Kidney epithelial cell (primary cell): Measurements from ENCODE around the gene PEPD. TPM values are rescaled to one million over a fixed set of nuclear protein-coding genes. Genes with fewer than 3 reads are reported as not detected.

ENCODE experiments used
- DNase-seq: peaks from one replicate; pipeline ENCODE4 v3.0.0-alpha.2; 2010; ENCODE audit warnings: low read depth
- H3K27me3 ChIP-seq: 2 replicates; pipeline ENCODE4 v1.6.0; 2011; ENCODE audit warnings: low read length; ENCODE audit not compliant: control insufficient read depth, insufficient read depth
- H3K36me3 ChIP-seq: 2 replicates; pipeline ENCODE4 v1.5.1; 2011; ENCODE audit warnings: low read length; ENCODE audit not compliant: control insufficient read depth, insufficient read depth
- H3K4me3 ChIP-seq: 2 replicates; pipeline ENCODE4 v1.5.1; 2011; ENCODE audit warnings: low read depth, mild to moderate bottlenecking, control low read depth, low read length
- total RNA-seq: library from RNA; depleted of rRNA; stranded (reverse); fragments of >200 nt; gene quantifications from 2 replicates; pipeline ENCODE4 v1.2.3, GENCODE V29; 2015
- TF ChIP-seq, protein P1 (sequence below): IDR thresholded peaks from 2 replicates; pipeline ENCODE4 v1.5.1; 2011; ENCODE audit warnings: mild to moderate bottlenecking, moderate library complexity, low read length, control low read depth, inconsistent platforms; ENCODE audit not compliant: insufficient read depth, poor library complexity, severe bottlenecking

The PEPD gene
- total RNA-seq, 1 donor from 2014 or later = 88.6 TPM

DNA sequence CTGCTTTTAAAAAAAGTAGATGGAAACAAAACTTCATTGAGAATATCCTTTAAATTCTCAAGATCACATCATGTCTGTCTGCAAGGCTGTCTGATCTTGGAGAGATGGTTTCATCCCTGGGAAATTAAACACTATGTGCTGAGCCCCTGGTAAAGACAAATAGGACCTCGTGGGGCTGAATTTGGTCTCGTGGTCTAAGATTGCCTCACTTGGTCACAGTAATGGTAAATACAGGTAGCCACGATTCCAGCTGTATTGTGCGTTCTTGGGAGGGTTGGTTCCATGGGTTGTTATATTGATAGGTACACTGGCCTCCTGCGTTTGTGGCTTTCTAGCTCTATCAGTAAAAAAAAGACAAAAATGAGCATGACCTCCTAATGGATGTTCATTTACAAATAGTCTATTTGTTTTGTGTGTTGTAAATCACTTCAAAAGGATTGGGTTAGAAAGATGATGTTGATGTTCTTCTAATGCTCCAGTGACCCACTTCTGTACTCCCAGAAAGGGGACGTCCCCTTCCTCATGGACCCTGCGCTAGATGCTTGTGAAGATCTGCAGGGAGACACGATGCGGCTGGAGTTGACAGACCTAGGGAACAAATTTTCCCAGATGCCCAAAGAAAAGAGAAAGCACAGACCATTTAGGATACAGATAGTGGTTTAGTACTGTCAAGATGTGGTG lies 146.3 kb downstream of the PEPD start:
- DNase-seq = no peak
- no peaks in the 10 kb centered on the region for H3K27me3 ChIP-seq
- no peaks in the 10 kb centered on the region for H3K36me3 ChIP-seq
- TF ChIP-seq, protein P1, sequence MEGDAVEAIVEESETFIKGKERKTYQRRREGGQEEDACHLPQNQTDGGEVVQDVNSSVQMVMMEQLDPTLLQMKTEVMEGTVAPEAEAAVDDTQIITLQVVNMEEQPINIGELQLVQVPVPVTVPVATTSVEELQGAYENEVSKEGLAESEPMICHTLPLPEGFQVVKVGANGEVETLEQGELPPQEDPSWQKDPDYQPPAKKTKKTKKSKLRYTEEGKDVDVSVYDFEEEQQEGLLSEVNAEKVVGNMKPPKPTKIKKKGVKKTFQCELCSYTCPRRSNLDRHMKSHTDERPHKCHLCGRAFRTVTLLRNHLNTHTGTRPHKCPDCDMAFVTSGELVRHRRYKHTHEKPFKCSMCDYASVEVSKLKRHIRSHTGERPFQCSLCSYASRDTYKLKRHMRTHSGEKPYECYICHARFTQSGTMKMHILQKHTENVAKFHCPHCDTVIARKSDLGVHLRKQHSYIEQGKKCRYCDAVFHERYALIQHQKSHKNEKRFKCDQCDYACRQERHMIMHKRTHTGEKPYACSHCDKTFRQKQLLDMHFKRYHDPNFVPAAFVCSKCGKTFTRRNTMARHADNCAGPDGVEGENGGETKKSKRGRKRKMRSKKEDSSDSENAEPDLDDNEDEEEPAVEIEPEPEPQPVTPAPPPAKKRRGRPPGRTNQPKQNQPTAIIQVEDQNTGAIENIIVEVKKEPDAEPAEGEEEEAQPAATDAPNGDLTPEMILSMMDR = no peak
- no peak overlapping the region for H3K4me3 ChIP-seq

DNA sequence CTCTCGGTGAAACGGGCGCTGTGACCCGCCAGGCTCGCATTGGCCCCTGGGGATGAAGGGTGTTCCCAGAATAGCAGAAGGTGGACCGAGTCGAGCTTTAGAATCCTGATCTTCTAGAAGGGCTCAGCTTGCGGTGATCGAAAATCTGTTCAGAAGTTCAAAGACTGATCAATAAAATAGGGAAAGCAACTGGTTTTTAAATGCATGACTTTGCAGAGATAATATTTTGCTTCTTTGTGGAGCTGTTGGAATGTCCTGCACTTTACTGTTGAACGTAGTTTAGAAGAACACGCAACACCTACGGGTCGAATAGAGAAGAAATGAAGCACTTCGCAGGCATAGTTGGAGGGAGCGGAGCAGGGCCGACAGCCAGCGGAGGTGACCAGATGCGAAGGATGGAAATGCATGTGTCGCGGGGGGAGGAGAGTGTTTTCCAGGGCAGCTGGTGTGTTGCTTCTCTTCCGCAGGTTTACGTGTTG lies 147.3 kb downstream of the PEPD start:
- TF ChIP-seq, protein P1 = peak; percentile 23
- H3K4me3 ChIP-seq = peak overlapping the region; percentile 87
- H3K27me3 ChIP-seq = no peaks in the 10 kb centered on the region
- no peaks in the 10 kb centered on the region for H3K36me3 ChIP-seq
- DNase-seq = no peak

DNA sequence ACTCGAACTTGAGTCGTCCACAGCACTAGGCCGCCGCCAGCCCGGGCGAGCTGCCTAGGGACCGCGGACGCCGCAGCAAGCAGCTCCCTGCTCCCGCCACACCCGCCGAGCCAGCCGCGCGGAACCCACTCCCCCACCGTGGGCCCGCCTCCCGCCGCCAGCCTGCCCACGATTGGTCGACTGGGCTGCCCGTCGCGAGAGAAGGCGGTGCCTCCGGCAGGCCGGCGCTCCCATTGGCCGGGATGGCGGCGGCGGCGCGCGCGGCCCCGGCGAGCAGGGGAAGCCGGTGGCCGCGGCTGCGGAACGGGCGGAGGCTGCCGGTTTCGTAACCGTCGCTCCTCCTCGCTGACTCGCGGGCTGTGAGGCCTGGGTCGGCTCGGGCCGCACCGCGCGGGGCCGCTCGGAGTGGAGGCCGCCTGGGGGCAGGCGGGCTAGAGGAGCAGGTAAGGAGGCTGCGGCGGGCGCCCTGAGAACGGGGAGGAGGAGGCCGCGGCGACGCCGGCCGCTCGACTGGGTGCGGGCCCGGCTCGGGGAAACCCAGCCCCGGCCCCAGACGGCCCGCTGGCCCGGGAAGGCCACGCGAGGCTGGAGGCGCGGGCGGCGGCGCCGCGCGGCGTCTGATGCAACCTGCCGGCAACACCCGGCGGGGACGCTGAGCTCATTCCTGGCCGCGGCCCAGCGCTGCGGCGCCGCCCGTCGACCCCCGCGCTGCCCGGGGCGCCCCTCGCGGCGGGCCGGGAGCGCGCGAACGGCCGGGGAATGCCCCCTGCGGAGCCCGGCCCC lies 147.9 kb downstream of the PEPD start, which contains the start of gene CEBPG:
Gene CEBPG, plus strand, starts transcription at position 257 of the 783 bp plus-strand sequence. CDS start 5,531 bp downstream, outside the sequence.
- Histone ChIP-seq H3K4me3 (peak within 1 kb of the TSS; percentile 87), H3K27me3 (no peaks in the 10 kb centered on the region), H3K36me3 (no peaks in the 10 kb centered on the region)
- TF ChIP-seq, protein P1 = no peak
- no peak for DNase-seq

DNA sequence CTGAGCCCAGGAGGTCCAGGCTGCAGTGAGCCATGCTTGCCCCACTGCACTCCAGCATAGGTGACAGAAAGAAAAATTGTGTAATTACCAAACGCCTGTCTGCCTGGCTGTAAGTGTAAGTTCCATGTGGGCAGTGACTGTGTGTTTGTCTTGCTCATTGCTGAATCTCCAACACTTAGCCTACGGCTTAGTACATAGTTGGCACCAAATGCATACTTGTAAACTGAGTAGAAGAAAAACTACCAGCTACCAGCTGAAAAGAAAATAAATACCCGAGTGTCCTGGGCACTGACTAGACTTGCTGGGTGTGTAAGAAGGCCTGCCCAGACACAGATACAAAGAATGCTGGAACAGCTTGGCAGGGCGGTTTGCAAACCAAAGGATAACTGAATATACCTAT lies 150.8 kb downstream of the PEPD start:
- Histone ChIP-seq H3K4me3 (no peak overlapping the region), H3K36me3 (no peaks in the 10 kb centered on the region), H3K27me3 (no peaks in the 10 kb centered on the region)
- TF ChIP-seq, protein P1 = no peak
- no peak for DNase-seq

DNA sequence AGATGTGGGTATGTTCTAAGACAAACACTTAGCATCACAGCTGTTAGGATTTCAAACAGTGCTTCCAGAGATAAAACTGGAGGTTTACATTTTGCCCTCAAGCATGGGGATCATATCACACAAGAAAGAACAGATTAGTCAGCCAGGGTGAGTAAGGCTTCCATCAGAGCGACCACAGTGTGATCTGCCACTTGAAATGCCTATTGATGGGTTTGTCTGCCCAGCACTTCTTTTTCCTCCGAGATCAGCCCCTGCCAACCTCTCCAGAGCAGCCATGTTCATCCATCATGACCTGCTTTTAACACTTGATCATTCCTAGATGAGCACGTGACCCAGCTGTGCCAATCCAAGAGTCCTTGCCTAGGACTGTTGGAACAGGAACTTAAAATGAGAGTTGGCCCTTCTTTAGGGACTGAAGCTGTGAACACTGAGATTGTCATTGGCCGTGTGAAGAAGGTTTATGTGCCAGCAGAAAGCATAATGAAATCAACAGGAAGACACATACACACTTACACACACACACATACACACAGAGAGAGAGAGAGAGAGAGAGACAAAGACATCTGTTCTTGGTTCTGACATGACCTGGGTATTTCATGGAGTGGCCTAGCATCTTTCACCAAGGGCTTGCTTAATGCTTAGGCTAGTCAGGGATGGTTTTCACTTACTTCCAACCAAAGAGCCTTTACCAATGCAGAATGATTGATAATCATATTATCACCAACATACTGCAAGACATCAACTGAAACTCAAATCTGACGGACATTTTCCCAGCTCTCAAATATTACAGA lies 153.3 kb downstream of the PEPD start:
- TF ChIP-seq, protein P1 = no peak
- Histone ChIP-seq H3K27me3 (no peaks in the 10 kb centered on the region), H3K4me3 (no peak overlapping the region), H3K36me3 (no peaks in the 10 kb centered on the region)
- no peak for DNase-seq
